A549 (cell line): ENCODE results near the gene SYT8. TPM values are rescaled to one million over a fixed set of nuclear protein-coding genes. Genes with fewer than 3 reads are reported as not detected.

ENCODE experiments used
- ATAC-seq, 2 experiments: fragments of 200-7000 bp in 1 of 2; fragments of >200 bp in 1 of 2; cut with Nextera tagmentation in 1 of 2; cut with Tn5 transposase in 1 of 2; 3 replicates each; pipeline versions ENCODE4 v1.8.0 to v1.9.1; 2018 to 2020; ENCODE audit warnings: mild to moderate bottlenecking in 1 of 2, moderate library complexity in 1 of 2
- CTCF ChIA-PET: fragments of 300-600 bp; sonication (Branson Sonifier 250); formaldehyde crosslinking; extraction: SDS; loops from one replicate; lab custom pipeline; 2021; ENCODE audit warnings: antibody characterized with exemption, inconsistent platforms; lab: Yijun Ruan, JAX
- POLR2A ChIA-PET: fragments of 350-600 bp; formaldehyde crosslinking; extraction: SDS; loops from one replicate; lab custom pipeline; 2021; ENCODE audit warnings: antibody characterized with exemption, inconsistent platforms; lab: Yijun Ruan, JAX
- DNase-seq, 2 experiments: peaks; one replicate each; pipeline versions ENCODE4 v3.0.0 to v3.0.0-alpha.2; 2011 to 2016; ENCODE audit warnings: low read depth in 1 of 2, low spot score in 1 of 2
- FAIRE-seq: peaks from 2 replicates; lab custom pipeline; 2011; peaks lifted over from hg19 to GRCh38; lab: Jason Lieb, UNC
- H3K27ac ChIP-seq, 2 experiments: fragments of >200 bp; sonication (Bioruptor Twin); formaldehyde crosslinking; 3 replicates each; pipeline ENCODE4 v1.5.1; 2016 to 2017
- H3K4me1 ChIP-seq: fragments of >200 bp; sonication (Bioruptor Twin); formaldehyde crosslinking; 3 replicates; pipeline ENCODE4 v1.6.1; 2016
- H3K4me2 ChIP-seq: fragments of >200 bp; sonication (Bioruptor Twin); formaldehyde crosslinking; 3 replicates; pipeline ENCODE4 v1.6.1; 2016
- H3K4me3 ChIP-seq: fragments of >200 bp; sonication (Bioruptor Twin); formaldehyde crosslinking; 3 replicates; pipeline ENCODE4 v1.5.1; 2016
- H3K9me3 ChIP-seq: fragments of >200 bp; sonication (Bioruptor Twin); formaldehyde crosslinking; 3 replicates; pipeline ENCODE4 v1.6.1; 2016
- CBX2 ChIP-seq: fragments of 200-600 bp; sonication (generic); IDR thresholded peaks from 2 replicates; pipeline ENCODE4 v1.6.1; 2016; ENCODE audit warnings: low read depth, mild to moderate bottlenecking, borderline replicate concordance
- CBX8 ChIP-seq: fragments of 200-600 bp; sonication (generic); IDR thresholded peaks from 2 replicates; pipeline ENCODE4 v1.6.1; 2016
- CEBPB ChIP-seq, 2 experiments: fragments of >200 bp in 1 of 2; sonication (Bioruptor Twin) in 1 of 2; formaldehyde crosslinking in 1 of 2; IDR thresholded peaks; 2 replicates each; pipeline ENCODE4 v1.6.1; 2012 to 2016
- CHD2 ChIP-seq: fragments of 150-350 bp; IDR thresholded peaks from 2 replicates; pipeline ENCODE4 v1.6.1; 2014; ENCODE audit warnings: low read length; ENCODE audit not compliant: partially characterized antibody
- EHMT2 ChIP-seq: fragments of 200-600 bp; sonication (generic); IDR thresholded peaks from 2 replicates; pipeline ENCODE4 v1.6.1; 2016; ENCODE audit warnings: antibody characterized with exemption, low read depth, mild to moderate bottlenecking, moderate library complexity
- EP300 ChIP-seq, 2 experiments: fragments of >200 bp; sonication (Bioruptor Twin); formaldehyde crosslinking; IDR thresholded peaks; 2 replicates in 1 of 2; 3 replicates in 1 of 2; pipeline ENCODE4 v1.6.1; 2016 to 2017
- FOSL2 ChIP-seq, 2 experiments: fragments of 450-650 bp in 1 of 2; fragments of >200 bp in 1 of 2; sonication (Bioruptor Twin) in 1 of 2; formaldehyde crosslinking; IDR thresholded peaks; 2 replicates each; pipeline versions ENCODE4 v1.5.0 to v1.6.1; 2016 to 2020; ENCODE audit warnings: mild to moderate bottlenecking in 1 of 2, moderate library complexity in 1 of 2
- GATA3 ChIP-seq: IDR thresholded peaks from 2 replicates; pipeline ENCODE4 v1.6.1; 2012; ENCODE audit warnings: borderline replicate concordance
- HOXA7 ChIP-seq: fragments of 250-450 bp; sonication (Bioruptor Pico); IDR thresholded peaks from 2 replicates; pipeline ENCODE4 v1.5.0; 2020; ENCODE audit warnings: mild to moderate bottlenecking, moderate library complexity
- HOXB13 ChIP-seq: fragments of 250-450 bp; sonication (Bioruptor Pico); IDR thresholded peaks from 2 replicates; pipeline ENCODE4 v1.5.0; 2020; ENCODE audit warnings: low read depth, mild to moderate bottlenecking, moderate library complexity
- JUN ChIP-seq, 2 experiments: fragments of >200 bp; sonication (Bioruptor Twin); formaldehyde crosslinking; IDR thresholded peaks; 2 replicates in 1 of 2; 3 replicates in 1 of 2; pipeline ENCODE4 v1.6.1; 2016 to 2017
- MAX ChIP-seq: IDR thresholded peaks from 2 replicates; pipeline ENCODE4 v1.6.1; 2012
- MAZ ChIP-seq: fragments of 150-350 bp; IDR thresholded peaks from 2 replicates; pipeline ENCODE4 v1.6.1; 2014; ENCODE audit warnings: antibody characterized with exemption, low read depth, low read length, borderline replicate concordance
- MYC ChIP-seq: IDR thresholded peaks from 2 replicates; pipeline ENCODE4 v1.6.1; 2012; ENCODE audit warnings: mild to moderate bottlenecking, inconsistent platforms, low read length, improper control_type of control experiment, borderline replicate concordance
- NPAS2 ChIP-seq: fragments of 250-450 bp; sonication (Bioruptor Pico); IDR thresholded peaks from 2 replicates; pipeline ENCODE4 v1.8.0; 2022; ENCODE audit warnings: mild to moderate bottlenecking, moderate library complexity, borderline replicate concordance
- NR3C1 ChIP-seq: fragments of >200 bp; sonication (Bioruptor Twin); formaldehyde crosslinking; IDR thresholded peaks from 3 replicates; pipeline ENCODE4 v1.6.1; 2017
- RAD21 ChIP-seq, 2 experiments: fragments of >200 bp in 1 of 2; sonication (Bioruptor Twin) in 1 of 2; formaldehyde crosslinking in 1 of 2; IDR thresholded peaks in 1 of 2; conservative IDR thresholded peaks in 1 of 2; 2 replicates in 1 of 2; 3 replicates in 1 of 2; pipeline ENCODE4 v1.6.1; 2012 to 2018; ENCODE audit warnings: inconsistent platforms in 1 of 2
- RARB ChIP-seq: fragments of 250-450 bp; sonication (Bioruptor Pico); IDR thresholded peaks from 2 replicates; pipeline ENCODE4 v1.8.0; 2021; ENCODE audit warnings: mild to moderate bottlenecking, moderate library complexity
- SREBF2 ChIP-seq: fragments of 450-650 bp; IDR thresholded peaks from 2 replicates; pipeline ENCODE4 v1.6.1; 2014; ENCODE audit warnings: mild to moderate bottlenecking, moderate library complexity
- TFCP2L1 ChIP-seq: fragments of 250-450 bp; sonication (Bioruptor Pico); IDR thresholded peaks from 2 replicates; pipeline ENCODE4 v1.5.0; 2021; ENCODE audit warnings: mild to moderate bottlenecking
- ZC3H11A ChIP-seq: fragments of 450-650 bp; IDR thresholded peaks from 2 replicates; pipeline ENCODE4 v1.6.1; 2014; ENCODE audit warnings: antibody characterized with exemption, mild to moderate bottlenecking
- ZNF302 ChIP-seq: fragments of 250-450 bp; sonication (Bioruptor Pico); IDR thresholded peaks from 2 replicates; pipeline ENCODE4 v1.9.0; 2021; ENCODE audit warnings: inconsistent platforms, mild to moderate bottlenecking, moderate library complexity
- WGBS: methylation state at CpG from one replicate; pipeline ENCODE4 v1.1.6; 2017; ENCODE audit errors: missing lambda C conversion rate; 5-methylcytosine and 5-hydroxymethylcytosine counted together
- polyA plus RNA-seq, 4 experiments: library from polyadenylated mRNA; depleted of rRNA in 3 of 4; stranded (reverse); fragments of >200 nt; fragmentation: RNase III in 1 of 4; extraction: RNeasy Plus Mini Kit Qiagen cat#74134 plus additional on column Dnase treatment in 1 of 4; gene quantifications; 2 replicates in 3 of 4; 3 replicates in 1 of 4; pipeline ENCODE4 v1.2.3, GENCODE V29; 2011 to 2017
- TF ChIP-seq, protein P1 (sequence below): fragments of 150-350 bp; IDR thresholded peaks from 2 replicates; pipeline ENCODE4 v1.6.1; 2014; ENCODE audit warnings: low read depth, mild to moderate bottlenecking, low read length
- TF ChIP-seq, protein P2 (sequence below): IDR thresholded peaks from 2 replicates; pipeline ENCODE4 v1.6.1; 2012; ENCODE audit warnings: low read depth, borderline replicate concordance
- TF ChIP-seq, protein P3 (sequence below): fragments of >200 bp; sonication (Bioruptor Twin); formaldehyde crosslinking; IDR thresholded peaks from 3 replicates; pipeline ENCODE4 v1.5.1; 2016
- TF ChIP-seq, protein P4 (sequence below): fragments of 200-600 bp; sonication (generic); IDR thresholded peaks from 2 replicates; pipeline ENCODE4 v1.6.1; 2016; ENCODE audit warnings: antibody characterized with exemption, mild to moderate bottlenecking, moderate library complexity

The SYT8 gene
- polyA plus RNA-seq, 2 of the 4 experiments (the other 2 are of a cell fraction), result 0.25 TPM; not detected in 1

- WGBS, result 85% methylated on average over 18 of the region's 19 CpGs
- no peak for ATAC-seq
- FAIRE-seq, result no peak
These were observed 6.8 kb downstream of the SYT8 start for GRCh38 chr11:1841511-1842148.

DNA sequence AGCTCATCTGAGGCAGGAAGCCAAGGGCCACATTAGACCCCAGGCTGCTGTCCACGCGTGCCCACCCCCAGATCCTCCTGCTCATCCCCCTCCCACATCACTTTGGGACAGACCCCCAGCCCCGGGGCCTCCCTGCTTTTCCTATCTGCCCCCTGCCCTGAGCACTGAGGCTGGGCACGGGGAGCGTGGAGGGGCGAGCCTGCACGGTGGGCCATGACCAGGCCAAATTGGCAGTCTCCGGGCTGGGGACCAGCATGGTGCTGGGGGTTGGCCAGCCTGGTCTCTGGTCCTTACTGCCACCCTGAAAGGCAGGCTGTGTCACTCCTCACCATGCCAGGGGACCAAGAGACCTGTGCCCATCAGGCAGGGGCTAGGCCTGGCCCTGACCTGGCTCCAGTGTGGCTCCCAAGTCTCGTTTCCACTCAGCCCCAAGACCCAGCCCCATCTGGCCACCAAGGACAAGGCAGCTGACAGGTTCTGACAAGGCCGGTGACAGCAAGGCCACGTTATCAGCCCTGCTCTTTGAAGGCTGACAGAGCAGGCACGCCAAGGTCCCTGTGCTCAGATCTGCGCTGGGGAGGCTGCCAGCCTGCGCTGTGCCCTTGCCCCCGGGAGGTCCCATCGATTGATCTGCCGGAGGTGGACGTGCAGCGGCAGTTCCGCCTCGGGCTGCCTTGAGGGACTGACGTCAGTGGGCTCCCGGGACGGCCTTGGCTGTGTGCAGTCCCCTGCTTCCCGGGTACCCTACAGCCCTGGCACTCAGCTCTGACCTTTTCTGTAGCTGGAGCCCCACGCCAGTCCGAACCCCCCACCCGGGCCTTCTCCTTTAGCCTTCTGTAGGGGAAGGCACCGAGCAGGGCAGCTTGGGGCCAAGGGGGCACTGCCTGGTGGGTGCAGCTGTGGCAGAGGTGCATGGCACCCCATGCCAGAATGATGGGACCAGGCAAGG, 7.6 kb downstream of the SYT8 start:
- Histone ChIP-seq H3K4me2 (no peak overlapping the region), H3K27ac (no peak overlapping the region), H3K9me3 (no peaks in the 10 kb centered on the region), H3K4me1 (peaks cover 11% of the 10 kb centered on the region), H3K4me3 (no peak overlapping the region)
- ChIA-PET POLR2A (no interaction called here), CTCF (interaction anchor here (0.6 to 4.3 kb wide), 17 partner anchors 10 to 314 kb away, joined by 3 to 30 read pairs (median 5); no protein-coding TSS in a partner anchor)
- no peak for DNase-seq
- ATAC-seq, result no peak
- no peak for FAIRE-seq
- WGBS, result 77% methylated on average over 5 of the region's 29 CpGs
- TF ChIP-seq RARB (CRISPR knock-in tag), result no peak
- TF ChIP-seq ZC3H11A, result no peak
- no peak for TF ChIP-seq JUN (IDR thresholded peaks at IDR 0.05)
- no peak for TF ChIP-seq TFCP2L1 (CRISPR knock-in tag)
- TF ChIP-seq CBX2, result no peak
- TF ChIP-seq, protein P1, sequence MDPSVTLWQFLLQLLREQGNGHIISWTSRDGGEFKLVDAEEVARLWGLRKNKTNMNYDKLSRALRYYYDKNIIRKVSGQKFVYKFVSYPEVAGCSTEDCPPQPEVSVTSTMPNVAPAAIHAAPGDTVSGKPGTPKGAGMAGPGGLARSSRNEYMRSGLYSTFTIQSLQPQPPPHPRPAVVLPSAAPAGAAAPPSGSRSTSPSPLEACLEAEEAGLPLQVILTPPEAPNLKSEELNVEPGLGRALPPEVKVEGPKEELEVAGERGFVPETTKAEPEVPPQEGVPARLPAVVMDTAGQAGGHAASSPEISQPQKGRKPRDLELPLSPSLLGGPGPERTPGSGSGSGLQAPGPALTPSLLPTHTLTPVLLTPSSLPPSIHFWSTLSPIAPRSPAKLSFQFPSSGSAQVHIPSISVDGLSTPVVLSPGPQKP, result no peak
- no peak for TF ChIP-seq EHMT2
- no peak for TF ChIP-seq CHD2
- TF ChIP-seq FOSL2 (IDR thresholded peaks at IDR 0.05), result no peak
- no peak for TF ChIP-seq FOSL2 (CRISPR knock-in tag; IDR thresholded peaks at IDR 0.05)
- TF ChIP-seq, protein P2, sequence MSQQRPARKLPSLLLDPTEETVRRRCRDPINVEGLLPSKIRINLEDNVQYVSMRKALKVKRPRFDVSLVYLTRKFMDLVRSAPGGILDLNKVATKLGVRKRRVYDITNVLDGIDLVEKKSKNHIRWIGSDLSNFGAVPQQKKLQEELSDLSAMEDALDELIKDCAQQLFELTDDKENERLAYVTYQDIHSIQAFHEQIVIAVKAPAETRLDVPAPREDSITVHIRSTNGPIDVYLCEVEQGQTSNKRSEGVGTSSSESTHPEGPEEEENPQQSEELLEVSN, result no peak
- TF ChIP-seq, protein P3, sequence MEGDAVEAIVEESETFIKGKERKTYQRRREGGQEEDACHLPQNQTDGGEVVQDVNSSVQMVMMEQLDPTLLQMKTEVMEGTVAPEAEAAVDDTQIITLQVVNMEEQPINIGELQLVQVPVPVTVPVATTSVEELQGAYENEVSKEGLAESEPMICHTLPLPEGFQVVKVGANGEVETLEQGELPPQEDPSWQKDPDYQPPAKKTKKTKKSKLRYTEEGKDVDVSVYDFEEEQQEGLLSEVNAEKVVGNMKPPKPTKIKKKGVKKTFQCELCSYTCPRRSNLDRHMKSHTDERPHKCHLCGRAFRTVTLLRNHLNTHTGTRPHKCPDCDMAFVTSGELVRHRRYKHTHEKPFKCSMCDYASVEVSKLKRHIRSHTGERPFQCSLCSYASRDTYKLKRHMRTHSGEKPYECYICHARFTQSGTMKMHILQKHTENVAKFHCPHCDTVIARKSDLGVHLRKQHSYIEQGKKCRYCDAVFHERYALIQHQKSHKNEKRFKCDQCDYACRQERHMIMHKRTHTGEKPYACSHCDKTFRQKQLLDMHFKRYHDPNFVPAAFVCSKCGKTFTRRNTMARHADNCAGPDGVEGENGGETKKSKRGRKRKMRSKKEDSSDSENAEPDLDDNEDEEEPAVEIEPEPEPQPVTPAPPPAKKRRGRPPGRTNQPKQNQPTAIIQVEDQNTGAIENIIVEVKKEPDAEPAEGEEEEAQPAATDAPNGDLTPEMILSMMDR, result no peak
- no peak for TF ChIP-seq RAD21 (conservative IDR thresholded peaks at IDR 0.05 in 1 of 2, IDR thresholded peaks at IDR 0.05 in 1 of 2)
- no peak for TF ChIP-seq EP300 (IDR thresholded peaks at IDR 0.05)
- TF ChIP-seq NR3C1, result no peak
- TF ChIP-seq GATA3, result no peak

More at GRCh38 chr11:1841511-1842148, 6.8 kb downstream of the SYT8 start:
- POLR2A ChIA-PET, result no interaction called here
- TF ChIP-seq NPAS2, result no peak
- TF ChIP-seq ZC3H11A, result no peak
- no peak for TF ChIP-seq ZNF302 (CRISPR knock-in tag)
- TF ChIP-seq, protein P1, result no peak
- TF ChIP-seq HOXB13, result no peak
- no peak for TF ChIP-seq MAX
- TF ChIP-seq MAZ, result no peak
- no peak for TF ChIP-seq RAD21 (conservative IDR thresholded peaks at IDR 0.05 in 1 of 2, IDR thresholded peaks at IDR 0.05 in 1 of 2)
- TF ChIP-seq HOXA7 (CRISPR knock-in tag), result no peak
- TF ChIP-seq CEBPB (IDR thresholded peaks at IDR 0.05), result no peak
- no peak for TF ChIP-seq NR3C1
- no peak for TF ChIP-seq RARB (CRISPR knock-in tag)
- no peak for TF ChIP-seq MYC
- TF ChIP-seq, protein P4, sequence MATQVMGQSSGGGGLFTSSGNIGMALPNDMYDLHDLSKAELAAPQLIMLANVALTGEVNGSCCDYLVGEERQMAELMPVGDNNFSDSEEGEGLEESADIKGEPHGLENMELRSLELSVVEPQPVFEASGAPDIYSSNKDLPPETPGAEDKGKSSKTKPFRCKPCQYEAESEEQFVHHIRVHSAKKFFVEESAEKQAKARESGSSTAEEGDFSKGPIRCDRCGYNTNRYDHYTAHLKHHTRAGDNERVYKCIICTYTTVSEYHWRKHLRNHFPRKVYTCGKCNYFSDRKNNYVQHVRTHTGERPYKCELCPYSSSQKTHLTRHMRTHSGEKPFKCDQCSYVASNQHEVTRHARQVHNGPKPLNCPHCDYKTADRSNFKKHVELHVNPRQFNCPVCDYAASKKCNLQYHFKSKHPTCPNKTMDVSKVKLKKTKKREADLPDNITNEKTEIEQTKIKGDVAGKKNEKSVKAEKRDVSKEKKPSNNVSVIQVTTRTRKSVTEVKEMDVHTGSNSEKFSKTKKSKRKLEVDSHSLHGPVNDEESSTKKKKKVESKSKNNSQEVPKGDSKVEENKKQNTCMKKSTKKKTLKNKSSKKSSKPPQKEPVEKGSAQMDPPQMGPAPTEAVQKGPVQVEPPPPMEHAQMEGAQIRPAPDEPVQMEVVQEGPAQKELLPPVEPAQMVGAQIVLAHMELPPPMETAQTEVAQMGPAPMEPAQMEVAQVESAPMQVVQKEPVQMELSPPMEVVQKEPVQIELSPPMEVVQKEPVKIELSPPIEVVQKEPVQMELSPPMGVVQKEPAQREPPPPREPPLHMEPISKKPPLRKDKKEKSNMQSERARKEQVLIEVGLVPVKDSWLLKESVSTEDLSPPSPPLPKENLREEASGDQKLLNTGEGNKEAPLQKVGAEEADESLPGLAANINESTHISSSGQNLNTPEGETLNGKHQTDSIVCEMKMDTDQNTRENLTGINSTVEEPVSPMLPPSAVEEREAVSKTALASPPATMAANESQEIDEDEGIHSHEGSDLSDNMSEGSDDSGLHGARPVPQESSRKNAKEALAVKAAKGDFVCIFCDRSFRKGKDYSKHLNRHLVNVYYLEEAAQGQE, result no peak
- no peak for TF ChIP-seq SREBF2
- TF ChIP-seq CBX8, result no peak
- TF ChIP-seq, all 56 proteins: peak for 0
- Histone ChIP-seq H3K9me3 (no peaks in the 10 kb centered on the region), H3K4me3 (no peak overlapping the region), H3K27ac (no peak overlapping the region), H3K4me2 (no peak overlapping the region), H3K4me1 (peaks cover 11% of the 10 kb centered on the region)
- CTCF ChIA-PET, result interaction anchor here (0.6 to 4.3 kb wide), 15 partner anchors 9 to 315 kb away, joined by 3 to 30 read pairs (median 5); partner anchors contain the start of gene H19
- DNase-seq, result no peak
